H1 (cell line): ENCODE data around the gene PKN1. TPM values are rescaled to one million over a fixed set of nuclear protein-coding genes. Genes with fewer than 3 reads are reported as not detected.
A peak's percentile ranks its signal among the peaks of the same experiment; 100 is the strongest.

Experiments used
- CTCF ChIA-PET: fragments of 300-600 bp; sonication (Branson Sonifier 250); formaldehyde crosslinking; loops from one replicate; lab custom pipeline; 2021; ENCODE audit not compliant: partially characterized antibody; lab: Charles Lee
- POLR2A ChIA-PET: fragments of 300-600 bp; sonication (Branson Sonifier 250); formaldehyde crosslinking; loops from one replicate; lab custom pipeline; 2021; ENCODE audit warnings: inconsistent platforms; ENCODE audit not compliant: partially characterized antibody; lab: Charles Lee
- DNase-seq, 2 experiments: peaks; one replicate each; pipeline versions ENCODE4 v3.0.0 to v3.0.0-alpha.2; 2010 to 2022; ENCODE audit warnings: low spot score in 2 of 2, low read depth in 1 of 2, mixed read lengths in 1 of 2
- FAIRE-seq: peaks from 2 replicates; lab custom pipeline; 2011; peaks lifted over from hg19 to GRCh38; lab: Jason Lieb, UNC
- H2AFZ ChIP-seq: 2 replicates; pipeline ENCODE4 v1.8.1; 2012; ENCODE audit warnings: low read length, inconsistent platforms
- H2AK5ac ChIP-seq: 2 replicates; pipeline ENCODE4 v1.6.1; 2013; ENCODE audit warnings: low read depth, low read length
- H2BK120ac ChIP-seq: replicated peaks from 2 replicates; pipeline ENCODE3; 2013; ENCODE audit warnings: low read depth, low read length, inconsistent platforms
- H2BK12ac ChIP-seq: 2 replicates; pipeline ENCODE4 v1.6.1; 2013; ENCODE audit warnings: low read depth, low read length
- H2BK15ac ChIP-seq: 2 replicates; pipeline ENCODE4 v1.6.1; 2013; ENCODE audit warnings: low read length
- H2BK20ac ChIP-seq: 2 replicates; pipeline ENCODE4 v1.6.1; 2013; ENCODE audit warnings: low read length
- H2BK5ac ChIP-seq: 2 replicates; pipeline ENCODE4 v1.6.1; 2013; ENCODE audit warnings: low read depth, low read length
- H3K14ac ChIP-seq: 2 replicates; pipeline ENCODE4 v1.6.1; 2013; ENCODE audit warnings: inconsistent platforms; ENCODE audit not compliant: insufficient read length
- H3K18ac ChIP-seq: 2 replicates; pipeline ENCODE4 v1.6.1; 2013; ENCODE audit warnings: low read length; ENCODE audit errors: extremely low read depth
- H3K23ac ChIP-seq: 2 replicates; pipeline ENCODE4 v1.6.1; 2013; ENCODE audit warnings: inconsistent platforms; ENCODE audit not compliant: insufficient read length
- H3K23me2 ChIP-seq: 2 replicates; pipeline ENCODE4 v1.6.1; 2013; ENCODE audit warnings: low read depth, low read length
- H3K27ac ChIP-seq: 2 replicates; pipeline ENCODE4 v1.6.1; 2011; ENCODE audit warnings: low read depth, low read length, inconsistent platforms
- H3K27me3 ChIP-seq, 4 experiments: replicated peaks in 1 of 4; 1 replicate in 1 of 4; 2 replicates in 3 of 4; pipeline versions ENCODE4 v1.6.1 to v1.8.1; 2011 to 2013; ENCODE audit warnings: low read length in 3 of 4, mild to moderate bottlenecking in 3 of 4, inconsistent platforms in 2 of 4, mixed read lengths in 2 of 4, moderate library complexity in 1 of 4; ENCODE audit not compliant: control insufficient read depth in 3 of 4, insufficient read depth in 3 of 4; ENCODE audit errors: extremely low read depth in 1 of 4
- H3K36me3 ChIP-seq, 4 experiments: 2 replicates each; pipeline versions ENCODE4 v1.6.1 to v1.8.1; 2011 to 2013; ENCODE audit warnings: mild to moderate bottlenecking in 4 of 4, low read length in 3 of 4, moderate library complexity in 2 of 4, control low read depth in 1 of 4, inconsistent platforms in 1 of 4; ENCODE audit not compliant: insufficient read depth in 4 of 4, control insufficient read depth in 2 of 4
- H3K4ac ChIP-seq: replicated peaks from 2 replicates; pipeline ENCODE3; 2013; ENCODE audit warnings: low read length, low read depth, mixed read lengths, inconsistent platforms; ENCODE audit not compliant: insufficient read length
- H3K4me1 ChIP-seq, 4 experiments: replicated peaks in 1 of 4; 1 replicate in 1 of 4; 2 replicates in 3 of 4; pipeline versions ENCODE4 v1.6.1 to v1.8.1; 2011 to 2013; ENCODE audit warnings: low read length in 3 of 4, inconsistent platforms in 2 of 4, mixed read lengths in 1 of 4; ENCODE audit not compliant: insufficient read depth in 4 of 4, control insufficient read depth in 3 of 4
- H3K4me2 ChIP-seq, 2 experiments: 2 replicates each; pipeline versions ENCODE4 v1.6.1 to v1.8.1; 2011 to 2013; ENCODE audit warnings: low read depth in 2 of 2, low read length in 2 of 2, control low read depth in 1 of 2, inconsistent platforms in 1 of 2, mild to moderate bottlenecking in 1 of 2; ENCODE audit not compliant: insufficient read depth in 1 of 2
- H3K4me3 ChIP-seq, 4 experiments: fragments of 200-600, 300-600 bp in 1 of 4; sonication (generic), shearing (Covaris generic), sonication (Bioruptor Twin) in 1 of 4; 2 replicates each; pipeline versions ENCODE4 v1.5.1 to v1.8.1; 2011 to 2016; ENCODE audit warnings: low read length in 4 of 4, low read depth in 3 of 4, control low read depth in 2 of 4, inconsistent platforms in 2 of 4, mild to moderate bottlenecking in 2 of 4, mixed read lengths in 1 of 4, moderate library complexity in 1 of 4; ENCODE audit not compliant: insufficient read depth in 2 of 4; ENCODE audit errors: extremely low read depth in 1 of 4
- H3K56ac ChIP-seq: replicated peaks from 2 replicates; pipeline ENCODE3; 2013; ENCODE audit warnings: low read depth, mild to moderate bottlenecking, mixed read lengths, low read length, inconsistent platforms; ENCODE audit not compliant: insufficient read length
- H3K79me1 ChIP-seq: 2 replicates; pipeline ENCODE4 v1.6.1; 2013; ENCODE audit warnings: low read depth, low read length, control low read depth
- H3K79me2 ChIP-seq, 2 experiments: 2 replicates each; pipeline versions ENCODE4 v1.6.1 to v1.8.1; 2012 to 2013; ENCODE audit warnings: low read length in 2 of 2, mild to moderate bottlenecking in 2 of 2, inconsistent platforms in 1 of 2; ENCODE audit not compliant: insufficient read depth in 2 of 2, control insufficient read depth in 1 of 2
- H3K9ac ChIP-seq, 4 experiments: replicated peaks in 1 of 4; 1 replicate in 1 of 4; 2 replicates in 3 of 4; pipeline versions ENCODE4 v1.6.1 to v1.8.1; 2011 to 2013; ENCODE audit warnings: low read depth in 3 of 4, low read length in 3 of 4, control low read depth in 2 of 4, mild to moderate bottlenecking in 2 of 4, moderate library complexity in 2 of 4, inconsistent platforms in 1 of 4; ENCODE audit errors: extremely low read depth in 1 of 4
- H3K9me3 ChIP-seq, 2 experiments: 2 replicates each; pipeline versions ENCODE4 v1.6.1 to v1.8.1; 2012 to 2013; ENCODE audit warnings: mild to moderate bottlenecking in 2 of 2, moderate library complexity in 2 of 2, control low read depth in 1 of 2, inconsistent platforms in 1 of 2, low read depth in 1 of 2, low read length in 1 of 2, mixed read lengths in 1 of 2; ENCODE audit not compliant: insufficient read depth in 2 of 2
- H4K20me1 ChIP-seq, 2 experiments: replicated peaks in 1 of 2; 2 replicates each; pipeline versions ENCODE3 to v1.8.1; 2011 to 2013; ENCODE audit warnings: inconsistent platforms in 2 of 2, low read length in 2 of 2, mild to moderate bottlenecking in 1 of 2; ENCODE audit not compliant: insufficient read depth in 2 of 2, control insufficient read depth in 1 of 2
- H4K5ac ChIP-seq: 2 replicates; pipeline ENCODE4 v1.6.1; 2013; ENCODE audit warnings: low read length, low read depth, mixed read lengths, inconsistent platforms; ENCODE audit not compliant: insufficient read length
- H4K8ac ChIP-seq: 2 replicates; pipeline ENCODE4 v1.8.0; 2013; ENCODE audit warnings: mild to moderate bottlenecking, moderate library complexity, low read length, inconsistent platforms; ENCODE audit not compliant: insufficient read depth; ENCODE audit errors: extremely low read depth
- H4K91ac ChIP-seq: replicated peaks from 2 replicates; pipeline ENCODE3; 2013; ENCODE audit warnings: low read length, mixed read lengths, inconsistent platforms; ENCODE audit not compliant: insufficient read length
- EP300 ChIP-seq, 2 experiments: IDR thresholded peaks; 1 replicate in 1 of 2; 2 replicates in 1 of 2; pipeline ENCODE4 v1.6.1; 2011 to 2012; ENCODE audit warnings: low read depth in 2 of 2, low read length in 2 of 2, mild to moderate bottlenecking in 2 of 2, borderline replicate concordance in 1 of 2, inconsistent platforms in 1 of 2, moderate library complexity in 1 of 2
- GTF2F1 ChIP-seq: IDR thresholded peaks from 2 replicates; pipeline ENCODE4 v1.6.1; 2012; ENCODE audit warnings: low read depth, low read length, improper control_type of control experiment, borderline replicate concordance
- NANOG ChIP-seq: IDR thresholded peaks from 2 replicates; pipeline ENCODE4 v1.6.1; 2011; ENCODE audit warnings: low read length, low read depth, mild to moderate bottlenecking, inconsistent platforms; ENCODE audit not compliant: insufficient read depth, poor library complexity, severe bottlenecking
- NRF1 ChIP-seq: IDR thresholded peaks from 2 replicates; pipeline ENCODE4 v1.6.1; 2011; ENCODE audit warnings: mild to moderate bottlenecking, low read depth, low read length, improper control_type of control experiment
- RBBP5 ChIP-seq: IDR thresholded peaks from 2 replicates; pipeline ENCODE4 v1.7.1; 2012; ENCODE audit warnings: low read depth, mild to moderate bottlenecking, inconsistent platforms, low read length, moderate library complexity, borderline replicate concordance
- RXRA ChIP-seq: IDR thresholded peaks from 2 replicates; pipeline ENCODE4 v1.6.1; 2011; ENCODE audit warnings: low read depth, mild to moderate bottlenecking, low read length, moderate library complexity; ENCODE audit not compliant: insufficient read depth
- SIX5 ChIP-seq: IDR thresholded peaks from 2 replicates; pipeline ENCODE4 v1.6.1; 2011; ENCODE audit warnings: mild to moderate bottlenecking, low read depth, low read length
- TAF7 ChIP-seq: optimal IDR thresholded peaks from 2 replicates; pipeline ENCODE3; 2011; ENCODE audit warnings: low read depth, mild to moderate bottlenecking, inconsistent platforms, low read length, moderate library complexity, borderline replicate concordance
- ZNF274 ChIP-seq: IDR thresholded peaks from 2 replicates; pipeline ENCODE4 v1.7.0; 2012; ENCODE audit warnings: low read length, borderline replicate concordance; ENCODE audit errors: extremely low read depth
- WGBS, 2 experiments: shearing (Covaris generic) in 1 of 2; methylation state at CpG; one replicate each; pipeline versions ENCODE4 v1.1.6 to v1.1.7; 2013 to 2015; ENCODE audit warnings: low lambda C conversion rate in 2 of 2, mixed read lengths in 2 of 2, inconsistent platforms in 1 of 2, low coverage in 1 of 2, missing lambda C conversion rate in 1 of 2; ENCODE audit not compliant: insufficient replicate concordance in 2 of 2, insufficient coverage in 1 of 2, insufficient read length in 1 of 2; ENCODE audit errors: extremely low coverage in 1 of 2, missing lambda C conversion rate in 1 of 2; 5-methylcytosine and 5-hydroxymethylcytosine counted together
- polyA plus RNA-seq, 7 experiments: library from polyadenylated mRNA; depleted of rRNA in 3 of 7; stranded (reverse) in 5 of 7; unstranded in 2 of 7; fragments of >200 nt in 5 of 7; fragments of 200-250 nt in 2 of 7; gene quantifications; 1 replicate in 5 of 7; 2 replicates in 1 of 7; 4 replicates in 1 of 7; pipeline versions ENCODE4 v1.2.1 to v1.2.3, GENCODE V29; 2011 to 2013; ENCODE audit warnings: missing spikeins in 2 of 7, mixed read lengths in 2 of 7
- total RNA-seq: library from RNA; stranded (reverse); fragmentation: NEBNext Ultra II Directional; extraction: Animal tissue kit (Norgen Biotek cat#: 25700); gene quantifications from 2 replicates; pipeline ENCODE4 v1.2.1, GENCODE V29; 2021

Gene PKN1
- total and polyA plus RNA-seq, 2 of the 8 experiments (the other 6 are each of a cell fraction or from before 2014, with no cell fraction given): 65.2 to 162 TPM

DNA sequence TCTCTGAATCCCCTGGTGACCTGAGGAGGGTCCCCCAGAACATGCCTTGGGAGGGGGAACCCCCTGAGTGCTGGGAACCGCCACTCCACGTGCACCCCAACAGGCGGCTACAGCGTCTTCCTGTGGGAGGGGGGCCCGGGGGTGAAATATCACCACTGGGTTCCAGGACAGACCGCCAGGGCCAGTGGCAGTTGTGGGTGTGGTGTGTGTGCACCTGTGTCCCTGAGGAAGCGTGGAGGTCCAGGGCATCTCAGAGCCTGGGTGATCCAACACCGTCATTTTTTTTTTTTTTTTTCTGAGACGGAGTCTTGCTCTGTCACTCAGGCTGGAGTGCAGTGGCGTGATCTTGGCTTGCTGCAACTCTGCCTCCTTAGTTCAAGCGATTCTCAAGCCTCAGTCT is 47.6 kb upstream of the PKN1 start:
- no peak overlapping the region for H3K4me2 ChIP-seq
- FAIRE-seq: no peak
- 97% methylated on average over 6 of the region's 11 CpGs; no CpG with 5 or more reads in 1 of the 2 experiments for WGBS, 2 experiments

More for the DNA sequence above, 47.6 kb upstream of the PKN1 start:
- Histone ChIP-seq H3K79me2 (no peaks in the 10 kb centered on the region), H3K56ac (no peak overlapping the region), H2BK120ac (no peak overlapping the region), H4K5ac (no peak overlapping the region), H3K27me3 (no peaks in the 10 kb centered on the region), H3K27ac (no peak overlapping the region), H2AK5ac (no peak overlapping the region), H2BK20ac (no peak overlapping the region), H2BK12ac (no peak overlapping the region), H3K23me2 (no peaks in the 10 kb centered on the region; the same call in 1 of the 2 replicates), H3K36me3 (no peaks in the 10 kb centered on the region), H3K9ac (no peak overlapping the region), H3K14ac (no peak overlapping the region), H4K8ac (peak overlapping the region; percentile 68; the same call in 1 of the 2 replicates), H4K20me1 (no peaks in the 10 kb centered on the region), H3K4ac (no peak overlapping the region), H2BK5ac (no peak overlapping the region), H2BK15ac (0 out of 2 replicates have a peak overlapping the region, but pooled peaks have one; percentile 61), H2AFZ (no peak overlapping the region), H3K18ac (no peak overlapping the region), H3K23ac (no peak overlapping the region), H3K79me1 (no peaks in the 10 kb centered on the region), H3K4me1 (peaks cover 2 to 19% (median 5%) of the 10 kb centered on the region in 4 experiments), H4K91ac (no peak overlapping the region), H3K4me3 (no peak overlapping the region), H3K9me3 (no peaks in the 10 kb centered on the region)
- ChIA-PET CTCF (no interaction called here), POLR2A (interaction anchor here (0.7 kb wide), 1 partner anchor 43 kb away, joined by 3 read pairs; no protein-coding TSS in a partner anchor)
- no peak for DNase-seq
- no peak for TF ChIP-seq GTF2F1
- TF ChIP-seq NANOG: no peak
- no peak for TF ChIP-seq EP300 (IDR thresholded peaks at IDR 0.05; ENCODE audit: borderline replicate concordance in 1 of 2, low read depth in 2 of 2, low read length in 2 of 2)
- TF ChIP-seq TAF7: no peak
- no peak for TF ChIP-seq RXRA
- no peak for TF ChIP-seq NRF1
- TF ChIP-seq RBBP5: no peak
- TF ChIP-seq ZNF274: no peak
- TF ChIP-seq SIX5: no peak
